HG03196 (cell line): ENCODE data around the gene FAM50A.

Source experiments
- ATAC-seq: cut with Tn5 transposase; IDR thresholded peaks from one replicate; pipeline ENCODE4 v1.9.1; 2021; ENCODE audit not compliant: unreplicated experiment

FAM50A gene

DNA sequence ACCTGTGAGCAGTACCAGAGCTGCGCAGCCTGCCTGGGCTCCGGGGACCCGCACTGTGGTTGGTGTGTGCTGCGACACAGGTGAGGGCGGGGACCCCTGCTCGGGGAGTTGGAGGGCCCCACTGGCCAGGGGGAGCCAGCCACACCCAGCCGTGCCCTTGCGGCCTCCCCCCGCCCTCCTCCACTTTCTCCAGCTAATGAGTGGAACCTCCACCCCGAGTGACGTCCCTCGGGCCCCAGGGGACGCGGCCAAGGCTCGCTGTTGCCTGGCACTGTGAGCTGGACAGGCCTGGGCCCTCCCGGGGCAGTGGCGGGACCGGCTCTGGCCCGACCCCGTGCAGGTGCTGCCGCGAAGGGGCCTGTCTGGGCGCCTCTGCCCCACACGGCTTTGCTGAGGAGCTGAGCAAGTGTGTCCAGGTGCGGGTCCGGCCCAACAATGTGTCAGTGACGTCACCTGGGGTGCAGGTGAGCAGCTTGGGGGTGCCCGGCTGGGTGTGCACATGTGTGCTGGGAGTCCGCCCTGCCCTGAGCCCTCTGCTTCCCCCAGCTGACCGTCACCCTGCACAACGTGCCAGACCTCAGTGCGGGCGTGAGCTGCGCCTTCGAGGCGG, 19.8 kb downstream of the FAM50A start:
- ATAC-seq = no peak

DNA sequence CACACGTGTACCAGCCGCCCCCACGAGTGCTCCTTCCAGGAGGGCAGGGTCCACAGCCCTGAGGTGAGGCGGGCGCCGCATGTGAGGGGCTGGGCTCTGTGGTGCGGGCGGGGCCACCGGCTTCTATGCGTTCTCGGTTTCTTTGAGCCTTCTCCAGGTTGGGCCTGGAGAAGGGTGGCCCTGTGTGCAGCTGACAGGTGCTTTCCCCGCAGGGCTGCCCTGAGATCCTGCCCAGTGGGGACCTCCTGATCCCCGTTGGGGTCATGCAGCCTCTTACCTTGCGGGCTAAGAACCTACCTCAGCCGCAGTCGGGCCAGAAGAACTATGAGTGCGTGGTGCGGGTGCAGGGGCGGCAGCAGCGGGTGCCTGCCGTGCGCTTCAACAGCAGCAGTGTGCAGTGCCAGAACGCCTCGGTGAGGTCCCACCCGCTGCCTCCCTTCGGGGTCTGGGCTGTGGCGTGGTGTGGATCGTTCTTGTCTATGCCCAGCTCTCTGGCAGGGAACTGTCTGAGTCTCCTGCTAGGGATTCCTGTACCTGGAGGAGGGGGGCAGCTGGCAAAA, 20.9 kb downstream of the FAM50A start:
- no peak for ATAC-seq

DNA sequence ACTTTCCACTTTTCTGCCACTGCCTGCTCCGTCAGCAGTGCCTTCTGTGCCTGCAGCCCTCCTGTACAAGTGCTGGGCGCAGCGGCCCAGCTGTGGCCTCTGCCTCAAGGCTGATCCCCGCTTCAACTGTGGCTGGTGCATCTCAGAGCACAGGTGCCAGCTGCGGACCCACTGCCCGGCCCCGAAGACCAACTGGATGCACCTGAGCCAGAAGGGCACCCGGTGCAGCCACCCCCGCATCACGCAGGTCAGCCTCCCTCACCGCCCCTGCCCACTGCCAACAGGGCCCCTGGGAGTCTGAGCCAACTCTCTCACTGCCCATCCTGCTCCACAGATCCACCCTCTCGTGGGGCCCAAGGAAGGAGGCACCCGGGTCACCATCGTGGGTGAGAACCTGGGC, 21.7 kb downstream of the FAM50A start:
- ATAC-seq = no peak

DNA sequence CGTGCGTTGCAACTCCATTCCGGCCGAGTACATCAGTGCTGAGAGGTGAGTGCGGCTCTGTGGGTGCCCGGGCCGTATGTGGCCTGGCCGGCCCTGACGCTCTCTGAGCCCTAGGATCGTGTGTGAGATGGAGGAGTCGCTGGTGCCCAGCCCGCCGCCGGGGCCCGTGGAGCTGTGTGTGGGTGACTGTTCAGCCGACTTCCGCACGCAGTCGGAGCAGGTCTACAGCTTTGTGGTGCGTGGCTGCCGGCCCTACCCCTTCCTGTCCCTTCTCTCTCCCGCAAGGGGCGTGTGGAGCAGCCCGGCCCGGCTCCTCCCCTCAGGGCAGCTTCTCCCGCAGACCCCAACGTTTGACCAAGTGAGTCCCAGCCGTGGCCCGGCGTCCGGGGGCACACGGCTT, 22.1 kb downstream of the FAM50A start:
- no peak for ATAC-seq

DNA sequence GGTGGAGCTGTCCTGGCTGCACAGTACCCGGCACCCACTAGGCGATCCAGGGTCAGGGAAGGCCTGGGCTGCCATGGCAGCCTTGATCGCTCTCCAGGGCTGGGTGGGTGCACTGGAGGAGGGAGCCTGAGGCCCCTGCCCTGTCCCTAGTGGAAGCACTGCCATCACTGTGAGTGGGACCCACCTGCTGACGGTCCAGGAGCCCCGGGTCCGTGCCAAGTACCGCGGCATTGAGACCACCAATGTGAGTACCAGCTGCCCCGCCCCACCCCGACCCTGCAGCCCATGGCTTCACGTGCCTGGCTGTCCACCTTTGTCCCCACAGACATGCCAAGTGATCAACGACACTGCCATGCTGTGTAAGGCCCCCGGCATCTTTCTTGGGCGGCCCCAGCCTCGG, 23.0 kb downstream of the FAM50A start:
- ATAC-seq = no peak

DNA sequence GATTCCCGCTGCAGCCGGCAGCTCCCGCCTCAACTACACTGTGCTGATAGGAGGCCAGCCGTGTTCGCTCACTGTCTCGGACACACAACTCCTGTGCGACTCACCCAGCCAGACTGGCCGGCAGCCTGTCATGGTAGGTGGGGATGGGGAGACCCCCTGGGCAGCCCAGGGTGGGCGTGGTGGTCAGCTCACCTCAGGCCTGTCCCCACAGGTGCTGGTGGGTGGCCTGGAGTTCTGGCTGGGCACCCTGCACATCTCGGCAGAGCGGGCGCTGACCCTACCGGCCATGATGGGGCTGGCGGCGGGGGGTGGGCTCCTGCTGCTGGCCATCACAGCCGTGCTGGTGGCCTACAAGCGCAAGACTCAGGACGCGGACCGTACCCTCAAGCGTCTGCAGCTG, 23.6 kb downstream of the FAM50A start:
- ATAC-seq = no peak

DNA sequence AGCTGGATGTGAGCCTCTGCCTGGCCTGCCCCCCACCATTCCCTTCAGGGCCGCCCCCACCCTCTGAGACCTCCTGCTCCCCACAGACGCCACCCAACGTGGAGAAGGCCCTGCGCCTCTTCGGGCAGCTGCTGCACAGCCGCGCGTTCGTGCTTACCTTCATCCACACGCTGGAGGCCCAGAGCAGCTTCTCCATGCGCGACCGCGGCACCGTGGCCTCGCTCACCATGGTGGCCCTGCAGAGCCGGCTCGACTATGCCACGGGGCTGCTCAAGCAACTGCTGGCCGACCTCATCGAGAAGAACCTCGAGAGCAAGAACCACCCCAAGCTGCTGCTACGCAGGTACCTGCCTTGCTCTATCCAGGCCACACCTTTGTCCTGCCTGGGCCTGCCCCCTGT, 24.3 kb downstream of the FAM50A start:
- no peak for ATAC-seq

DNA sequence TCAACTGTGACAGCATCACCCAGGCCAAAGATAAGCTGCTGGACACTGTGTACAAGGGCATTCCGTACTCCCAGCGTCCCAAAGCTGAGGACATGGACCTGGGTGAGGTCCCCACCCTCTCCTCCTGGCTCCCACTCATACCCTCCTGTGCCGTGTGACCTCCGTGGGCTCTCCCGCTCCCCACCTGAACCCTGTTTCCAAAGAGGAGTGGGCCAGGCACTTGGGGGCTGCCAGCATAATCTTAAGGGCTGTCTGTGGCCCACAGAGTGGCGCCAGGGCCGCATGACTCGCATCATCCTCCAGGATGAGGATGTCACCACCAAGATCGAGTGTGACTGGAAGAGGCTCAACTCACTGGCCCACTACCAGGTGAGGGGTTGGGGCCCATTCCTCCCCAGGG, 25.2 kb downstream of the FAM50A start:
- no peak for ATAC-seq

DNA sequence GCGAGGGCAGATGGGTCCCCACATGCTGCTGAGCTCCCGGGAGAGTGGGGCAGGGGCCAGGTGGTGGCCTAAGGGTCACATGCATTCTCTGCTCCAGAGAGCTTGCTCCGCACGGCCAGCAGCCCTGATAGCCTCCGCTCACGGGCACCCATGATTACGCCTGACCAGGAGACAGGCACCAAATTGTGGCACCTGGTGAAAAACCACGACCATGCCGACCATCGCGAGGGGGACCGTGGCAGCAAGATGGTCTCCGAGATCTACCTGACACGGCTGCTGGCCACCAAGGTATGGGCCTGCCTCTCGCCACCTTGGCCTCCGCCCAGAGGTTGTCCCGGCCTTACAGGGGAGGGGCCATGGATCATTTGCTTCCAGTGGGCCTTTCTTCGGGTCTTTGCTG, 25.9 kb downstream of the FAM50A start:
- ATAC-seq = no peak

DNA sequence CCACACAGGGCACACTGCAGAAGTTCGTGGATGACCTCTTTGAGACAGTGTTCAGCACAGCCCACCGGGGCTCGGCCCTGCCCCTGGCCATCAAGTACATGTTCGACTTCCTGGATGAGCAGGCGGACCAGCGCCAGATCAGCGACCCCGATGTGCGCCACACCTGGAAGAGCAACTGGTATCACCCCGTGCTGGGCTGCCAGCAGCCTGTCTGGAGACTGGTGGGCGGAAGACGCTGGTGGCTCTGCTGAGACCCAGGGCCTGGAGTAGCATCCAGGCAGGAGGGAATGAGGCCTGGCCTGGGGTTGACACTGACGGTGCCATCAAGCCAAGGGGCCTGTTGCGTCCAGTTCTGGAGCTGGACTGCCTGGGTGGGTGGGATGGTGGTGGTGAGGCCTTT, 26.5 kb downstream of the FAM50A start:
- no peak for ATAC-seq

DNA sequence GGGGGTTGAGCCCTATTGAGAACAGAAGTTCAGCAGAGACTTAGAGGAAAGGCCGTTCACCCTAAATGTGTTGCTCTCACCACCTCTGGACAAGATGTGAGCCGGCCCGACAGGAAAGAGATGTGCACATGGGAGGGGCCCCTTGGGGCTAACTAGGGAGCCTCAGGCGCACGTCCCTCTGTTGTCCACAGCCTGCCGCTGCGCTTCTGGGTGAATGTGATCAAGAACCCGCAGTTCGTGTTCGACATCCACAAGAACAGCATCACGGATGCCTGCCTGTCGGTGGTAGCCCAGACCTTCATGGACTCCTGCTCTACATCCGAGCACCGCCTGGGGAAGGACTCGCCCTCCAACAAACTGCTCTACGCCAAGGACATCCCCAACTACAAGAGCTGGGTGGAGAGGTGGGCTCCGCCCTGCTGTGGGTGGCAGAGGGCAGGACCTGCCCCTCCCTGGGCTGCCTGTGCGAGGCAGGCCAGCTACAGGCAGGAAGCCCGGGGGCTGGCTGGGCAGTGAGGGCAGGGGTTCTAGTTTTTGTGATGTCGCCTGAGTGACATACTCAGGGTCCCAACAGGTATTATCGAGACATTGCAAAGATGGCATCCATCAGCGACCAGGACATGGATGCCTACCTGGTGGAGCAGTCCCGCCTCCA, 27.1 kb downstream of the FAM50A start:
- ATAC-seq = no peak

DNA sequence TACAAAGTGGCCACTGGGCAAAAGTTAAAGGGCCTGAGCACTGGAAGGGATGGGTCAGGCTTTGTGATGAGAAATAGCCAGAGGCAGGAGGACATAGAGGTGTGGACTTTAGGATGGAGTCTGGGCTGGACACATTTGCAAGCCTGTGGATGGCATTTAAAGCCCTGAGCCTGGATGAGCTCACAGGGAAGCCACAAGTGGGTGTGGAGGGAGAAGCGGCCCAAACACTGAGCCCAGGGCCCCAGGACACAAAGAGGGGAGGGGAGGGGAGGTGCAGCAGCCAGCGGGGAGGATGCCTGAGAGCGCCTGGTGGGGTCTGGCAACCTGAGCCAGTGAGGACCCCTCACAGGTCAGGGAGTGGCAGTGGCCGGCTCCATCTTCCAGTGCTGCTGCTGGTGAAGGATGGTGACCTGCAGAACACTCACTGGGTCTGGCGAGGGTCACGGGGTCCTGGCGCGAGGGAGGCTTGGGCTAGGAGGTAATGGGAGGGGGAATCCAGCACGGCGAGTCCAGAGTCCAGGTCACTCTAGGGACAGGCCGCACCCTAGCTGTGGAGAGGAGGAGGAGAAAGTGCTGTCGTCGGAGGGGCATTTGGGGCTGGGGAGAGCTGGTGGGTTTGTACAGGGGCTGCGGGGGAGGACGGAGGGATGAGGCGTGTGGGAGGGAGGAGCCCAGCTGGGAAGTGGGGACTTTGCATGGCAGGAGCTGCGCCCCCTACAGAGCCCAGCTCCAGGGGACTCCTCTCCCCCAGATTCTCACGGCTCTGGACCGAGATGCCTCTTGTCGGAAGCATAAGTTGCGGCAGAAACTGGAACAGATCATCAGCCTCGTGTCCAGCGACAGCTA, 28.1 kb downstream of the FAM50A start:
- ATAC-seq = no peak

DNA sequence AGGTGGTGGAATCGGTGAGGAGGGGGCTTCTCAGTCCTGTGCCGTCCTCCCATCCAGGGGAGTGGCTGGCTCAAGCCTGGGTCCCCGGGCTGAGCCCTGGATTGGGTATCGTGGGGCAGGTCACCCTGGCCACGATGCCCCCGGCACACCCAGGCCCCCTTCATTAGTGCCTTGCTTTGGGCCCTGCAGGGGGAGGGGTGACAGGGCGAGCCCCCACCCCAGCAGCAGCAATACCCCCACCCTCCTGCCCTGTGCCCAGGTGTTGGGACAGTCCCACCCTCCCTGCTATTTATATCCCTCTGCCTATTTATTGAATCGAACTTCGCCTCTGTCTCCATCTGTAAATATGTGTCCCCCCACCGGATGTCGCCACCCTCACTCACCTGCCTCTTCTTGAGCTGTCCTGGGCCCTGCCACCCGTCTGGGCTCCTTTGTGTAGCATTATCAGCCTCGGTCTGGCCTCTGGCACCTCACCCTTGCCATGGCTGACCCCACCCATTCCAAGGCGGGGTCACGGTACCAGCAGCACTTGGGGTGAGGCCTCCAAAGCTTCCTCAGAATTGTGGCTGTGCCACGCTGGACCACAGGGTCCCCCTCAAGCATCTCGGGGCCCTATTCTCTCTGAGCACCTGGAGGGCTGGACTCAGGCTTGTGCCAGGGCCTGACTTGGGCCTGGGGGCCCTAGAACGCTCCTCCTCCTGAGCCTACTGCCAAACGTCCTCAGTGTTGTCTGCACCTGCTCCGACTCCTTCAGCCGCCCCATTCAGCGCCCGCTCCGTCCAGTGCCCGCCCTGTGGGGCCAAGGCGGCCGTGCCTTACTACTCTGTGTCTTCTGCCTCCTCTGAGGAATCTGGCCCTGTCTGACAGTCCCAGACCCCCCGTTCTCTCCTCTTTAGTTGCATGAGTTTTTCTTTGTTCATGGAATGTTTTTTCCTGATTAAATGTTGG, 29.0 kb downstream of the FAM50A start:
- ATAC-seq = no peak

DNA sequence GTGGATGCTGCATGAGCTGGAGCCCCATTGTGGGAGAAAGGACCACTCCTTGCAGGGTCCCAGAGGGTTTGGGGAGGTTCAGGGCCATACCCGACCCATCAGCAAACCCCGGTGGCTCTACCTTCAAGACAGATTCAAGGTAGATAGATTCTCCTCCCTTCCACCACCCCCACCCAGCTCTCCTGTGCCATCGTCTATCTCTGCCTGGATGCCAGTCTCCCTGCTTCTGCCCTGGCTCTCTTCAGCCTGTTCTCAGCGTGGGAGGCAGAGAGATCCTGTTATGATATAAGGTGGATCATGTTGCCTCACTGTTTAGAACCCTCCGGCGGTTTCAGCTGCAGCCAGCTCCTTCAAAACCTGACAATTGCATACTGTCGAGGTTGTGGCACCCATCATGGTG, 29.7 kb downstream of the FAM50A start:
- no peak for ATAC-seq

DNA sequence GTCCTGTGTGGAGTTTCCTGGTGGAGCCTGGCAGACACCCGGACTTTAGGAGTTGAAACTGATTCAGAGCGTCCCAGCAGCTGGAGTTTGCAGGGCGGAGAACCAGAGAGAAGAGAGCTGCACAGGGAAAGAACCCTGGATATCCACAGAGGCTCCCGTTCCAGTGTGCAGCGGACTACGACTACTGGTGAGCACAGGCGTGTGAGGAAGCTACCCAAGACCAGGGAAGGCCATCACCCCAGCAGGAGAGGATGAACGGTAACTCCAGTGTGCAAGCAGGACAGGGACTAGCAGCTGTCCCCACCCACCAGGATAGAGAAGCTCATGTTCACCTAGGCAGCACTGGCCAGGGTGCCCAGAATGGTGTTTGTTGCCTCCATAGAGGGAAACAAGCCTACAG, 32.9 kb downstream of the FAM50A start:
- no peak for ATAC-seq

DNA sequence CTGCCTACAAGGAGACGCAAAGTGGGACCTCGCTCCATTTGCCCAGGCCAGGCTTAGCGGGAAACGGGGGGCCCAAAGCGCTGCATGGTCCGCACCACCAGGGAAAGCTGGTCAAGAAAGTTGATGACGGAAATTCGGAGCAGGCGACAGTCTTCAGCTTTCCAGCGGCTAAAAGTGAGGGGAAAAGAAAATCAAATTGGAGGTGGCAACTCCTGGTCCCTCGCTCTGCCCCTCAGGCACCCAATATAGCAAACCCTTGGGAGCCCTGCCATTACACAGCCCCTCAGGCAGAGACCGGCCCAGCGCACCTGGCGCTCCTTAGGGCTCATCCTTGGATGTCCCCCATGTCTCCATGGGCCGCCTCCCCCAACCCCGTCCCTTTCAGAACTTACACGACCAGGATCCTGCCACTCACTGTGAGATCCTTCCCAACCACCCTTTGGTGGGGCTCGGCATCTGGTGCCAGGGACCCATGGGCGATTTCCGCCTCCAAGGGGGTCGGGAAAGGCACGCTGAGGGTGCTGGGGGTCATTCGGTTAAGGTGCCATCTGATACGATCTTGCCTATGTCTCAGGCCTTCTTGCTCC, 34.0 kb downstream of the FAM50A start:
- no peak for ATAC-seq

DNA sequence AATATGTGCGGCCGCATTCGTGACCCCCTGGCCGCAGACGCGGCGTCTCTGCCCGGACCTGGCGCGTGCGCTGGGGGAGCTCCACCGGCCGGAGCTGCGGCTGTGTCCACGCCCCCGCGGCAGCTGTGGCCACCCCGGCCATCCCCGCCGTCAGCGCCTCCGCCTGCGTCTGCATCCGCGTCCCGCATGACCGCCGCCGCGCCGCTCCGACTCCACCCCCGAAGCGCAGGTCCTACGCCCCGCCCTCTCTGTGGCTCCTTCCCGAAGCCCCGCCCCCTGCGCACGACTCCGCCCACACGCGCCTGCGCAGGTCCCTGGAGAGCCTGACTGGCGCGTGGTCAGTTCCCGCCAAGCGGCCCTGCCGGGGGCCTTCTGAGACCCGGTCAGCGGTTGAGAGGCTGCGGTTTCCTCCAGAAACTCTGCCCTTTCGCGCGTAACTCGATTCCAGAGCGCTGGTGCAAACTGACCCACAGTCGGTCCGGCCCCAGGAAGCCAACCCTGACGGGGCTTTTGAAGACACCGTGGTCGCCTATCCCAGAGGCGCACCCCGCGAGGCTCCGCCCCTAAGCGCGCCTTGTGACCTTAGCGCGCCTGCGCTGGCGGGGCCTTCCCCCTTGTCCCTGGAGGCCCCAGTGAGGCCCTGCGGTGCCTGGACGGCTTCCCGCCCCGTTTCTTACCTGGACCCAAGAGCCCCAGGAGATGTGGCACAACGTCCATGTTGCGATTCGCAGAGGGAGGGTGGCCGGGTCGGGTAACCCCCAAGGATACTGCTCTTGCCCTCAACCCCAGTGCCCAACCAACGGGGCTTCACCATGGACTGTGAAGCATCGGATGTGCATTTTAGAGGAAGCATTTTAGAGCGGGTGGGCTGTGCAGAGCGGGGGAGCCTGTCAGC, 35.0 kb downstream of the FAM50A start, which contains the start of gene LAGE3:
Gene LAGE3 (minus strand): TSS at position 554 of the 895 bp plus-strand sequence. CDS start 366 bp downstream, at position 188.
- peak; percentile 85 for ATAC-seq

DNA sequence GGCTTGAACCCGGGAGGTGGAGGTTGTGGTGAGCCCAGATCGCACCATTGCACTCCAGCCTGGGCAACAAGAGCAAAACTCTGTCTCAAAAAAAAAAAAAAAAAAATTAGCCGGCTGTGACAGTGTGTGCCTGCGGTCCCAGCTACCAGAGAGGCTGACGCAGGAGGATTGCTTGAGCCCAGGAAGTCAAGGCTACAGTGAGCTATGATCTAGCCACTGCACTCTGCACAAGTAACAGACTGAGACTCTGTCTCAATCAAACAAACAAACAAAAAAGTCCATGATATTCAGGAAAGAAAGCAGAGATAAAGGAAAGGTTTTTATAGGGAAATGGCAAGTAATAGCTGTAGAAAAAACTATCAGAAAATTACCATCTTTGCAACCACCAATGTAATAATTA, 37.3 kb downstream of the FAM50A start:
- ATAC-seq = no peak

DNA sequence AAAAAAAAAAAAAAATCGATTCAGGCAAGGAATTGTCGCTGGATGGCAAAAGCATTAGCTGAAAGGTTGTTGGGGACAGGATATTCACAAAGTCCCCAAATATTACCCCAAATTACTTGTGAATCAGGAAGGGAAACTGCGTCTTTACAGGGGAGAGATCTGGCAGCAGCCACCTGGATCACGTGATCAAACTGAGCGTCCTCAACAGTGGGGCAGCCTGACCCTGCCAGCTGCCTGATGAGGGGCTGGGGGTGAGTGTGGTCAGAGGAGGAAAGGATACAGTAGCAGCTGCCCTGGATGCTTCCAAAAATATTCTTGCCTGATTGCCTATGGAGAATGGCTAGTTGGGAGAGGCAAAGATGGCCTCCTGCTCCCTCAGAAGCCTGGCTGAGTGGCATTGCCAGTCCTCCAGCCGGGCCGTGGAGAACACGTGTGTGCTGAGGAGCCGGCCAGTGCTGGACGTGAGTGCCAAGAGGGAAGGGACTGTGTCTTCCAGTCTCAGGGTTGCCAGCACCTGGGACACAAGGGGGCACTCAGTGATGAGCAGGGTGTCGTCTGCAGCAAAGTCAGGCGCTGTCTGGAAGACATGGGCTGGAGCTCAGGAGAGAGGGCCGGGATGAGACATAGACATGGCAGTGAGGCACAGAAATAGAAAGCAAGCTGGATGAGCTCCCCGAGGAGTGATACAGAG, 38.1 kb downstream of the FAM50A start:
- ATAC-seq = no peak
